Esophagus muscularis mucosa (tissue), 4 donors: ENCODE data around the gene ATF7. TPM values are rescaled to one million over a fixed set of nuclear protein-coding genes. Genes with fewer than 3 reads are reported as not detected.

Experiments
- DNase-seq: peaks from one replicate; pipeline ENCODE4 v3.0.0-alpha.2; 2017; ENCODE audit errors: extremely low spot score
- H3K27ac ChIP-seq, 4 donors: fragments of 200-600 bp; sonication (generic); replicated peaks in 1 of 4; 1 replicate in 3 of 4; 2 replicates in 1 of 4; pipeline ENCODE4 v1.5.1; 2016 to 2019; ENCODE audit warnings: mild to moderate bottlenecking in 1 of 4
- H3K27me3 ChIP-seq, 4 donors: fragments of 200-600 bp; sonication (generic); one replicate each; pipeline versions ENCODE4 v1.5.1 to v1.6.0; 2016 to 2019
- H3K36me3 ChIP-seq, 4 donors: fragments of 200-600 bp; sonication (generic); one replicate each; pipeline ENCODE4 v1.5.1; 2016 to 2019
- H3K4me1 ChIP-seq, 4 donors: fragments of 200-600 bp; sonication (generic); one replicate each; pipeline ENCODE4 v1.5.1; 2016 to 2019
- H3K4me3 ChIP-seq, 4 donors: fragments of 200-600 bp; sonication (generic); 1 replicate in 2 of 4; 2 replicates in 2 of 4; pipeline ENCODE4 v1.5.1; 2016 to 2019; ENCODE audit warnings: mild to moderate bottlenecking in 4 of 4, moderate library complexity in 1 of 4
- H3K9me3 ChIP-seq, 4 donors: fragments of 200-600 bp; sonication (generic); 1 replicate in 3 of 4; 2 replicates in 1 of 4; pipeline ENCODE4 v1.5.1; 2016 to 2019
- EP300 ChIP-seq: sonication (generic); formaldehyde crosslinking; IDR thresholded peaks from one replicate; pipeline ENCODE4 v1.6.1; 2017; ENCODE audit warnings: antibody characterized with exemption
- POLR2A ChIP-seq: fragments of 450-650 bp; IDR thresholded peaks from one replicate; pipeline ENCODE4 v1.6.1; 2017; ENCODE audit warnings: antibody characterized with exemption, moderate library complexity, mild to moderate bottlenecking, low read depth
- POLR2AphosphoS5 ChIP-seq, 2 donors: sonication (generic); formaldehyde crosslinking; IDR thresholded peaks; one replicate each; pipeline ENCODE4 v1.6.1; 2017; ENCODE audit warnings: antibody characterized with exemption in 2 of 2
- WGBS: methylation state at CpG from one replicate; pipeline ENCODE4 v1.1.5; 2018; 5-methylcytosine and 5-hydroxymethylcytosine counted together
- intact Hi-C: fragments of 100-400 bp; cut with DNase I; formaldehyde crosslinking; loops from one replicate; pipeline ENCODE4 v1.15.1; 2023
- total RNA-seq, 4 donors: library from RNA; depleted of rRNA; stranded (reverse); fragments of >200 nt; gene quantifications; one replicate each; pipeline versions ENCODE4 v1.1.0 to v1.2.1, GENCODE V29; 2016
- TF ChIP-seq, protein P1 (sequence below), 3 experiments: fragments of 200-600 bp in 2 of 3; fragments of 450-650 bp in 1 of 3; sonication (generic) in 2 of 3; IDR thresholded peaks; one replicate each; pipeline ENCODE4 v1.5.1; 2017 to 2019; ENCODE audit warnings: antibody characterized with exemption in 3 of 3, mild to moderate bottlenecking in 2 of 3, moderate library complexity in 1 of 3

The ATF7 gene
- total RNA-seq, 4 donors from 2014 or later: 23.5 to 43.6 (median 37.1) TPM

DNA sequence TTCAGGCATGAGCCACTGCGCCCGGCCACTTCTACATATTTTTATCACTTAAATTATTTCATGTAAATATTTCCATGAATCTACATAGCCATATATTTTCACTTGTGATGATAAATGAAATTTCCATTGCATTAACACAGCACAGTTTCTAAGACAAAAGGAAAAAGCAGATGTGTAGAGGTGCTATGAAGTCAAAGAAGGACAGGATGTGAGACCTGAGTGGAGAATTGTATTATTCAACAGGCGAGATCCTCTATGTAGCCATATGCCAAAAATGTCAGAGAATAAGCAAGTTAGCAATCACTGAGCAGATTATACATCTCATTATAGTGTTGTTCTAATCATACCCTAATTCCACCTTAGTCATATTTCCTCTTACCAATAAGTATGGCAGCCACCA is 38.1 kb downstream of the ATF7 start:
- peaks cover 21 to 60% (median 46%) of the 10 kb centered on the region in 4 donors for H3K4me1 ChIP-seq
- no peak overlapping the region for H3K4me3 ChIP-seq
- no peak for DNase-seq
- intact Hi-C loops: no loop called here
- no peaks in the 10 kb centered on the region for H3K36me3 ChIP-seq
- H3K27me3 ChIP-seq: no peaks in the 10 kb centered on the region
- no peak for TF ChIP-seq POLR2AphosphoS5 (IDR thresholded peaks at IDR 0.05)
- no peak for TF ChIP-seq POLR2A
- TF ChIP-seq, protein P1, sequence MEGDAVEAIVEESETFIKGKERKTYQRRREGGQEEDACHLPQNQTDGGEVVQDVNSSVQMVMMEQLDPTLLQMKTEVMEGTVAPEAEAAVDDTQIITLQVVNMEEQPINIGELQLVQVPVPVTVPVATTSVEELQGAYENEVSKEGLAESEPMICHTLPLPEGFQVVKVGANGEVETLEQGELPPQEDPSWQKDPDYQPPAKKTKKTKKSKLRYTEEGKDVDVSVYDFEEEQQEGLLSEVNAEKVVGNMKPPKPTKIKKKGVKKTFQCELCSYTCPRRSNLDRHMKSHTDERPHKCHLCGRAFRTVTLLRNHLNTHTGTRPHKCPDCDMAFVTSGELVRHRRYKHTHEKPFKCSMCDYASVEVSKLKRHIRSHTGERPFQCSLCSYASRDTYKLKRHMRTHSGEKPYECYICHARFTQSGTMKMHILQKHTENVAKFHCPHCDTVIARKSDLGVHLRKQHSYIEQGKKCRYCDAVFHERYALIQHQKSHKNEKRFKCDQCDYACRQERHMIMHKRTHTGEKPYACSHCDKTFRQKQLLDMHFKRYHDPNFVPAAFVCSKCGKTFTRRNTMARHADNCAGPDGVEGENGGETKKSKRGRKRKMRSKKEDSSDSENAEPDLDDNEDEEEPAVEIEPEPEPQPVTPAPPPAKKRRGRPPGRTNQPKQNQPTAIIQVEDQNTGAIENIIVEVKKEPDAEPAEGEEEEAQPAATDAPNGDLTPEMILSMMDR (IDR thresholded peaks at IDR 0.05): no peak
- H3K9me3 ChIP-seq: no peaks in the 10 kb centered on the region
- H3K27ac ChIP-seq: no peak overlapping the region
- 87% methylated on average over 3 of the region's 3 CpGs for WGBS

DNA sequence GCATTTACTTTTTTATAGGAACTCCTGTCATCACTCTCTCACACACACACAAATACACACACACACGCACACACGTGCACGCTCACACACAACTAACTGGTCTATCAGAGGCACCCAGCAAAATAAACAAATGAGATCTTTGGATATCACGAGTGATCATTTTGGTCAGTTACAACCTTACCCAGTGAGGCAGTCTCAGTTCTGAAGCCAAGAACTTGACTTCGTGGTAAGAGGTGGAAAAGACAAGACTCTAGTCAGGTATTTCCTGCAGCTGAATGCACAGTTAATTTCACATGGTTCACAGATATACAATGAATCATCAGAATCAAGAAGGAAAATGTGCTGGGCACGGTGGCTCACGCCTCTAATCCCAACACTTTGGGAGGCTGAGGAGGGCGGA is 39.4 kb downstream of the ATF7 start:
- Histone ChIP-seq H3K27ac (no peak overlapping the region), H3K9me3 (no peaks in the 10 kb centered on the region), H3K4me1 (peaks cover 21 to 46% (median 34%) of the 10 kb centered on the region in 4 donors), H3K4me3 (no peak overlapping the region), H3K27me3 (no peaks in the 10 kb centered on the region), H3K36me3 (no peaks in the 10 kb centered on the region)
- no peak for DNase-seq
- TF ChIP-seq POLR2A (no peak), EP300 (no peak), POLR2AphosphoS5 (IDR thresholded peaks at IDR 0.05) (no peak)
- TF ChIP-seq, protein P1 (IDR thresholded peaks at IDR 0.05): no peak
- 88% methylated on average over 8 of the region's 8 CpGs for WGBS
- intact Hi-C loops: no loop called here

DNA sequence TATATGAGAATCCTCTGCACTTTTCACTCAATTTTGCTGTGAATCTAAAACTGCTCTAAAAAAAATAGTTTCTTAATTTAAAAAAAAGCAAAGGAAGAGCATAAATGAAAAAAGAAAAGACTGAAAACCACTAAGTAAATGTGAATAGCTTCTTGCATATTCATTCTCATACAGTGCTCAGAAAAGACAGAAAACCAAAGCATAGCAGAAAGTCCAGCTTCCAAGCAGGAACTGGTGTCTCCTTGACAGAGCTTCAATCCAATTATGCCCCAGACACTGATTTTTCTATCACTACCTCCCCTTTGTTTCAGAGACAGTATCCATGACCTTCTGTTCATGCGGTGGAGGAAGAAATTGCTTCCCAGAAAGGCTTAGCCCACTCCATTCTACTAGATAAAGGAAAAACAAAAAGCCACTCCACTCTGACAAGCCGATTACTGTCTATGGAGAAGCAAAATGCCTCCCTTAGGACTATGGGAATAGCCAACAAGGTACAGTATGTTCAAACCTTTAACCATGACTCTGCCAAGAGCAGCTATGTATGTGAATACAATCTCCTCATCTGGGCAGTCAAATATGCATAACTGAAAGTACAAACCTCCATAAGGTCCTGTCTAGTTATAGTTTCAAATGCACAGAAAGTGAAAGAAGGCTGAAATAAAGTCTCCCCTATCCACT is 40.6 kb downstream of the ATF7 start:
- intact Hi-C loops: no loop called here
- Histone ChIP-seq H3K4me3 (no peak overlapping the region), H3K27ac (peak overlapping the region in 1 of 4 donors; percentile 20), H3K4me1 (peaks cover 10 to 34% (median 24%) of the 10 kb centered on the region in 4 donors), H3K9me3 (no peaks in the 10 kb centered on the region), H3K36me3 (no peaks in the 10 kb centered on the region), H3K27me3 (no peaks in the 10 kb centered on the region)
- no peak for DNase-seq
- WGBS: 86% methylated on average over 2 of the region's 2 CpGs
- TF ChIP-seq, protein P1 (IDR thresholded peaks at IDR 0.05): no peak

DNA sequence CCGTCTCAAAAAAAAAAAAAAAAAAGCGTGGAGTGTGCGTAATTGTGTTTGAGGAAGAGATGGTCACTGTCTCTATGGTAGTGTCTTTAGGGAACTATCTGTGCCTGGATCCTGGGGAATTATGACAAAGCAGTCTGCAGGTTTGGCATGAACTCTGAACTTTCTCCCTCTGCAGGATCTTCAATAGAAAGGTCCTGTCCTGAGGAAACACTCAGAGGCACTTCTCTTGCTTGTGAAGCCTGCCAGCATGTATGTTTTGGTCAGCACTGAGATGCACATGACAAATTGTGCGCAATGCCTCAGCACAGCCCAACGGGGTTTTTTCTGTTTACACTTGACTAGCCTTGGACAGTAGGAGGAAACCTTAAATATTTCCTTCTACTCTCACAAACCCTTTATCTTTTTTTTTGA is 46.6 kb downstream of the ATF7 start:
- H3K4me3 ChIP-seq: no peak overlapping the region
- H3K9me3 ChIP-seq: no peaks in the 10 kb centered on the region
- H3K27me3 ChIP-seq: no peaks in the 10 kb centered on the region
- no peak for DNase-seq
- TF ChIP-seq, protein P1 (IDR thresholded peaks at IDR 0.05): no peak
- no peak for TF ChIP-seq EP300
- intact Hi-C loops: no loop called here
- H3K4me1 ChIP-seq: peaks cover 10 to 49% (median 27%) of the 10 kb centered on the region in 4 donors
- peak overlapping the region in 1 of 4 donors; percentile 5 for H3K27ac ChIP-seq
- WGBS: 64% methylated on average over 5 of the region's 5 CpGs
- H3K36me3 ChIP-seq: peaks cover 0 to 9% (median 2%) of the 10 kb centered on the region in 4 donors

DNA sequence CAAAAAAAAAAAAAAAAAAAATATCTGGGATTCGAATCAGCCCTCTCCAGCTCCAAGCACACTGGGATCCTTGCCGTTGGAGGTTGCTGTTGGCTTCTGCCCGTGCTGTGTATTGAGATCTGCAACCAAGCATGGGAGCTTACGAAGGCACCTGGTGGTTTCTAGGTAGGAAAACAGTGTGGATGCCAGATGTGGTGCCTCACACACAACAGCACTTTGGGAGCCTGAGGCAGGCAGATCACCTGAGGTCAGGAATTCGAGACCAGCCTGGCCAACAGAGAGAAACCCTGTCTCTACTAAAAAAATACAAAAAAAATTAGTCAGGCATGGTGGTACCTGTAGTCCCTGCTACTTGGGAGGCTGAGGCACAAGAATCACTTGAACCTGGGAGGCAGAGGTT is 47.4 kb downstream of the ATF7 start:
- H3K36me3 ChIP-seq: peaks cover 0 to 9% (median 2%) of the 10 kb centered on the region in 4 donors
- H3K4me3 ChIP-seq: no peak overlapping the region
- no peak for DNase-seq
- 98% methylated on average over 5 of the region's 5 CpGs for WGBS
- no peak overlapping the region for H3K27ac ChIP-seq
- intact Hi-C loops: no loop called here
- TF ChIP-seq EP300: no peak
- no peak for TF ChIP-seq POLR2AphosphoS5 (IDR thresholded peaks at IDR 0.05)
- TF ChIP-seq, protein P1 (IDR thresholded peaks at IDR 0.05): no peak
- H3K4me1 ChIP-seq: peaks cover 10 to 55% (median 29%) of the 10 kb centered on the region in 4 donors
- no peaks in the 10 kb centered on the region for H3K27me3 ChIP-seq
- H3K9me3 ChIP-seq: no peaks in the 10 kb centered on the region
